Neuron (in vitro differentiated cells): ENCODE data around the gene PRAMEF1.
"Not testable (repeated sequence)": the region's sequence is repeated elsewhere in the genome, so short reads cannot be mapped to it uniquely, and the experiment has no call there.

ENCODE experiments used
- H2AFZ ChIP-seq: one replicate; pipeline ENCODE4 v1.6.1; 2013; ENCODE audit warnings: low read depth, mild to moderate bottlenecking, inconsistent platforms, low read length, moderate library complexity
- H3K27me3 ChIP-seq: one replicate; pipeline ENCODE4 v1.6.1; 2013; ENCODE audit warnings: low read length; ENCODE audit not compliant: insufficient read depth
- H3K36me3 ChIP-seq: one replicate; pipeline ENCODE4 v1.6.1; 2013; ENCODE audit warnings: low read length; ENCODE audit not compliant: insufficient read depth
- H3K4me1 ChIP-seq: one replicate; pipeline ENCODE4 v1.6.1; 2013; ENCODE audit warnings: low read length; ENCODE audit not compliant: insufficient read depth
- H3K4me3 ChIP-seq: 2 replicates; pipeline ENCODE4 v1.5.1; 2013; ENCODE audit warnings: mild to moderate bottlenecking, low read length, moderate library complexity
- H3K9me3 ChIP-seq: one replicate; pipeline ENCODE4 v1.6.1; 2013; ENCODE audit warnings: low read length

Gene PRAMEF1

DNA sequence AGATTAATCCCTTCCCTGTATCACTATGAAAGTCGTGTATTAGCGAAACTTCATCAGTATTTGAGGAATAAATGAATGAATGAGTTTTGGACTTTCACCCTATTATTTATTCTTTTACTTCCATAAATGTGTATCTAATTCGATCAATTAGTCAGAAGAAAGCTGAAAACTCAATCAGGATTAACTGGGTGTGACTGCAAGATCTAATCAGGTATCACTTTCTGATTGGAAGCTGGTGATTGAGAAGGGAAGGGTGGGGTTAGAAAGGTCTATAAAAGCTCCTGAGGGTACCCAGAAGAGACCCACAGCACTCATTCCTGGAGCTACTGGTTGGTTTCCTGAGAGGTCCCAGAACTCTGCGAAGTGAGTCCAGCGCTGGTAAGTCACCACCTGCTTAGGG, at the start of gene PRAMEF1:
Gene PRAMEF1, plus strand, starts transcription at position 301 of the 400 bp plus-strand sequence. CDS start 1,831 bp downstream, outside the sequence.
- H3K4me3 ChIP-seq, H3K36me3 ChIP-seq, H3K4me1 ChIP-seq, H2AFZ ChIP-seq, H3K27me3 ChIP-seq, H3K9me3 ChIP-seq: not testable (repeated sequence)

GRCh38 chr1:12741946-12742345, 49.3 kb upstream of the PRAMEF1 start:
- H3K9me3 ChIP-seq, result no peaks in the 10 kb centered on the region
- H2AFZ ChIP-seq, result no peak overlapping the region
- H3K4me3 ChIP-seq, result no peak overlapping the region
- no peaks in the 10 kb centered on the region for H3K4me1 ChIP-seq
- peaks cover 4% of the 10 kb centered on the region for H3K27me3 ChIP-seq
- no peaks in the 10 kb centered on the region for H3K36me3 ChIP-seq

DNA sequence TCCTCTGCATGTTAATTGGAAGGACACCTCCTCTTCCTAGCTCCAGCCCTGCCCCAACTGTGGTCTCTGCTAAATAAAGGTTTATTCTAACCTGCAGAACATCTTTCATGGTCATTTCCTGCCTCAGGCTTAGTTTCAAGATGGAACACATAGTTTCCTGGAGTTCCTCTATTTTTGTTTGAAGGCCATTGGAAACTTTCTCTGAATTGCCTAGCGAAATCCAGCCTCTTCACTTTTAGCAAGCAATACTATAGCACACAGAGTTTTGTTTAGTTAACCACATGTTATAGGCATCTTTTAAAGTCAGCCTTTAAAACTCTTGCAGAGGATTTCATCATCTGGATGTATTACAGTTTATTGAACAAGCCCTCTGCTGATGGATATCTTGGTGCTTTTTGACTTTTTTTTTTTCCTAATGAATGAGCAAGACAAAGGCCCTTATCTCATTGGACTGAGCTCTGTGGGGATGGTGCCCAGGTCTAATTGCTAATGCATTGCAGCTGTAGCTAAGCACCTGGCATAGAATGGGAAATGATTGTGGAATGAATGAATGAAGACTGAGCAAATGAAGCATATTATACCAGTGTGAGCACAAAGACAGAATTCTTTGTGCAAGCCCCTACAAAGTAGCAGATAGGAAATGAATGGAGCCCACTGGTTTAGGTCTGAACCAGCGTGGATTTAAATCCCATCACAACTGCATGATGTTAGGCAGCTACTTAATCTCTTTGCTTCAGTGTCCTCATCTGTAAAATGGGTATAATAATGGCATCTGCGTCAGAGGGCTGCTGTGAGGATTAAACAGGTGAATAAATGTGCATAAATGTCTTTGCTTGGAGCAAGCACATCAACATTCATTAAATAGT, 45.8 kb upstream of the PRAMEF1 start:
- Histone ChIP-seq H3K4me1 (no peaks in the 10 kb centered on the region), H3K9me3 (peaks cover 2% of the 10 kb centered on the region), H3K36me3 (no peaks in the 10 kb centered on the region), H3K4me3 (no peak overlapping the region), H2AFZ (no peak overlapping the region), H3K27me3 (peaks cover 4% of the 10 kb centered on the region)

GRCh38 chr1:12745992-12746323, 45.2 kb upstream of the PRAMEF1 start, which contains the start of gene CFAP107:
TSS of gene CFAP107 (plus strand) at chr1:12746200. CDS start at chr1:12746431, 231 bp downstream.
- H3K27me3 ChIP-seq, result peaks cover 4% of the 10 kb centered on the region
- no peak within 1 kb of the TSS for H3K4me3 ChIP-seq
- H3K4me1 ChIP-seq, result no peaks in the 10 kb centered on the region
- no peaks in the 10 kb centered on the region for H3K36me3 ChIP-seq
- H3K9me3 ChIP-seq, result peaks cover 2% of the 10 kb centered on the region
- no peak within 1 kb of the TSS for H2AFZ ChIP-seq

DNA sequence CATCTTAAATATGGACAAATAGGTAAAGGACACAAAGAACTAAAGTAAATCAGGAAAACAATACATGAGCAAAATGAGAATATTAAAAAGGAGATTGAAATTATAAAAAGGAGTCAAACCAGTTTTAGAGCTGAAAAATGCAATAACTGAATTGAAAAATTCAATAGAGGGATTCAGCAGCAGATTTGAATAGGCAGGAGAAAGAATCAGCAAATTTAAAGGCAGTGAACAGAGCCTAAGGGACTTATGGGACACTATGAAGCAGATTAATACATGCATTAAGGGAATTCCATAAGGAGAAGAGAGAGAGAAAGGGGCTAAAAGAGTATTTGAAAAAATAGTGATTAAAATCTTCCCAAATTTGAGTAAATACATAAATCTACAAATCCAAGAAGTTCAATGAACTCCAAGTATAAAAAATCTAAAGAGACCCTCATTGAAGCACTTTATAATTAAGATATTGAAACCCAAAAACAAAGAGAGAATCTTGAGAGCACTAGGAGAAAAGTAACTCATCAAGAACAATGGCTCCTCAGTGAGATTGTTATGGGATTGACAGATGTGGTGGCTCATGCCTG, 42.3 kb upstream of the PRAMEF1 start:
- Histone ChIP-seq H2AFZ (no peak overlapping the region), H3K9me3 (peaks cover 2% of the 10 kb centered on the region), H3K4me3 (no peak overlapping the region), H3K36me3 (no peaks in the 10 kb centered on the region), H3K27me3 (no peaks in the 10 kb centered on the region), H3K4me1 (no peaks in the 10 kb centered on the region)

GRCh38 chr1:12754738-12755137, 36.5 kb upstream of the PRAMEF1 start:
- no peaks in the 10 kb centered on the region for H3K4me1 ChIP-seq
- peaks cover 13% of the 10 kb centered on the region for H3K27me3 ChIP-seq
- no peaks in the 10 kb centered on the region for H3K36me3 ChIP-seq
- no peak overlapping the region for H3K4me3 ChIP-seq
- no peaks in the 10 kb centered on the region for H3K9me3 ChIP-seq
- H2AFZ ChIP-seq, result no peak overlapping the region

DNA sequence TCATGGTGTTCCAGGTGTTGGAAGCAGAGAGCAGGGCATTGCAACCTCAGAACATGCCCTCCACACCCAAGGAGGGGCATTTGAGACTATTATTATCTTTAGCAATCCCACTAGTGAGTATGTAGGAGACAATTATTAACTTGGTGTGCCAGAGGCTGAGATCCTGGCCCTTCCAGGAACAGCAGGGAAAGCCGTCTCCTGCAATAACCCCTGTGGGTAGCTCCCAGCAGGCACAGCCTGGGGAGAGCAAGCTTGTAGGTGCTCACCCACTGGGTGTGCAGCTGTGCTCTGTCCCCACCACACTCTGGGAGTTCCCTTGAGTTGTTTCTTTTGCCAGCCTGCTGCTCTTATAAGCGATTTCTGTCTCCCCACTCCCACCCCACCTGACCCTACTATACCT, 34.9 kb upstream of the PRAMEF1 start:
- Histone ChIP-seq H3K4me3 (no peak overlapping the region), H3K36me3 (no peaks in the 10 kb centered on the region), H2AFZ (no peak overlapping the region), H3K4me1 (no peaks in the 10 kb centered on the region), H3K9me3 (no peaks in the 10 kb centered on the region), H3K27me3 (peaks cover 13% of the 10 kb centered on the region)

GRCh38 chr1:12756768-12757413, 34.3 kb upstream of the PRAMEF1 start:
- Histone ChIP-seq H3K9me3 (no peaks in the 10 kb centered on the region), H3K4me3 (no peak overlapping the region), H3K4me1 (no peaks in the 10 kb centered on the region), H3K27me3 (peaks cover 13% of the 10 kb centered on the region), H2AFZ (no peak overlapping the region), H3K36me3 (no peaks in the 10 kb centered on the region)

DNA sequence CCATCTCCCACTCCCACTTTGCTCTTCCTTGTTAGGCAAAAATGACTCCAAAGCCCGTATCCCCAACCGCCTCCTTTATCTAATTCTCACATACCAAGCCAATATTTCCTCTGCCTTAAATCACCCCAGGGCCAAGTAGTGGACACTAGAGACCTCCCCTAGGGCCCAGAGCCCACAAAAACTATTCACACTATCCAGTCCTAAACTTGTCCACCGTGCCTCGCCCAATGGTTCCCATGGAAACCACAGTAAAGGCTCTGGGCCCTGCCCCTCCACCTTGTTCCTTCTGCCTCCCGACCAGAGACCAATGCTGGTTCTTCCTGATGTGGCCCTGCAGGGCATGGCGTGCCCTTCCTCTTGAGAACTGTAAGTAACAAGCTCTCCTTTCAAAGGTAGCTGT, 33.4 kb upstream of the PRAMEF1 start:
- Histone ChIP-seq H2AFZ (no peak overlapping the region), H3K4me1 (no peaks in the 10 kb centered on the region), H3K36me3 (no peaks in the 10 kb centered on the region), H3K27me3 (peaks cover 13% of the 10 kb centered on the region), H3K9me3 (no peaks in the 10 kb centered on the region), H3K4me3 (no peak overlapping the region)

GRCh38 chr1:12760256-12760795, 30.9 kb upstream of the PRAMEF1 start:
- H3K4me3 ChIP-seq, result no peak overlapping the region
- H3K4me1 ChIP-seq, result no peaks in the 10 kb centered on the region
- H3K36me3 ChIP-seq, result no peaks in the 10 kb centered on the region
- no peaks in the 10 kb centered on the region for H3K9me3 ChIP-seq
- peaks cover 13% of the 10 kb centered on the region for H3K27me3 ChIP-seq
- no peak overlapping the region for H2AFZ ChIP-seq

- Histone ChIP-seq H2AFZ (no peak overlapping the region), H3K27me3 (peaks cover 5% of the 10 kb centered on the region), H3K4me3 (no peak overlapping the region), H3K4me1 (no peaks in the 10 kb centered on the region), H3K9me3 (no peaks in the 10 kb centered on the region), H3K36me3 (no peaks in the 10 kb centered on the region)
Observed at GRCh38 chr1:12761781-12762180, 29.4 kb upstream of the PRAMEF1 start.

DNA sequence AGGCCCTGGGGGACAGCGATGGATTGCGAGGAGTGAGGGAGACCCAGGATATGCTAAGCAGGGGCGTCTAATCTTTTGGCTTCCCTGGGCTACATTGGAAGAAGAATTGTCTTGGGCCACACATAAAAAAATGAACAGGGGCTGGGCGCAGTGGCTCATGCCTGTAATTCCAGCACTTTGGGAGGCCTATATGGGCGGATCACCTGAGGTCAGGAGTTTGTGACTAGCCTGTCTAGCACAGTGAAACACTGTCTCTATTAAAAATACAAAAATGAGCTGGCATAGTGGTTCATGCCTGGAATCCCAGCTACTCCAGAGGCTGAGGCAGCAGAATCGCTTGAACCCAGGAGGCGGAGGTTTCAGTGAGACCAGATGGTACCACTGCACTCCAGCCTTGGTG, 28.4 kb upstream of the PRAMEF1 start:
- no peaks in the 10 kb centered on the region for H3K36me3 ChIP-seq
- H2AFZ ChIP-seq, result no peak overlapping the region
- no peaks in the 10 kb centered on the region for H3K9me3 ChIP-seq
- H3K27me3 ChIP-seq, result peaks cover 5% of the 10 kb centered on the region
- no peaks in the 10 kb centered on the region for H3K4me1 ChIP-seq
- H3K4me3 ChIP-seq, result no peak overlapping the region

DNA sequence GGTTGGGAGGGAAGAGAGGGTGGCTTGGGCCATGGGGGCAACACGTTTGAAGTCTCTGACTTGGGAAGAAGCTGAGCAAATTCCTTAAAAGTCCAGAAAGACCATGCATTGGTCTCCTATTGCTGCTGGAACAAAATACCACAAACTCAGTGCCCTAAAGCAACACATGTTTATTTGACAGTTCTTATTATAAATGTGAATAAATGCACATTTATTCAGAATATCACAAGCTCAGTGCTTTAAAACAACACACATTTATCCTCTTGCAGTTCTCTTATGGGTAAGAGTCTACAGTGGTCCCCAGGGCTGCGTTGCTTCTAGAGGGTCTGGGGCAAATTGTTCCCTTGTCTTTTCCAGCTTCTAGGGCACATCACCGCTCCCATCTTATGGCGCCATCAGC, 27.7 kb upstream of the PRAMEF1 start:
- no peak overlapping the region for H2AFZ ChIP-seq
- peaks cover 5% of the 10 kb centered on the region for H3K27me3 ChIP-seq
- no peaks in the 10 kb centered on the region for H3K36me3 ChIP-seq
- no peaks in the 10 kb centered on the region for H3K9me3 ChIP-seq
- no peak overlapping the region for H3K4me3 ChIP-seq
- H3K4me1 ChIP-seq, result no peaks in the 10 kb centered on the region
